ENCODE data around the gene RAPGEF2.
"Not testable (repeated sequence)": the region's sequence is repeated elsewhere in the genome, so short reads cannot be mapped to it uniquely, and the experiment has no call there.

The RAPGEF2 gene

DNA sequence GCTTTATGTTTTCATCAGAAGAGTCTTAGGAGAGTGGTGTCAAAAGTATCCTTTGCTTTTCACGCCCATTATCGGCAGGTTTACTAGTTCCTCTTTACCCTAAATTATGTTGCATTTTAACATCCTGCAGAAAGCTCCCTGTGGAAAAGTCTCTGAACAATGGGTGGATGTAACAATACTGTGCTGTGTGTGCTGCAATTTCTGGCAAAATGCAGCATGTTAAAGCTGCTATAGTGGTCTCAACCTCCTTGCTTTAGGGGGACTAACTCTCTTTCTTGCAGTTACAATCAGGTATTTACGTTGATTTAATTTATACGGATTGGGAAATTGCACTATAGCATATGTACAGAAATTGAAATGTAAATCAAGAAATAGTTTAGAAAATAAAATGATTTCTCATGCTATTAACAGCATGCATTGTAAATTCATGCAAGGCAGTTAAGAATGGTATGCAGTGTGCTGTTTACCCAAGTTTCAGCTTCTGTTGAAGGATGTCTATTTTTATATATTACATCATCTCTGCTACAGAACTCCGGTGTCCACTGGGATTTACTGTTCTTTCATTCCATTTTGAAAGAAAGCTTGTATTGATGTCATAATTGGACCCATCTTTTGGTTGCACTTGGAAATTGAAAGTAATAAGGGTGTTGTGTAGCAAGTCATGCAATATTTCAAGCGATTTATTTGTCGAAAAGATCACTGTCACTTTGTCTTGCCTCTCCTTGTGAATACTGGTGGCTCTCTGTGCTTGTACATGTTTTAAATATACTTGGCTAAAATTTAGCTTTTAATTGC is 145.7 kb downstream of the RAPGEF2 start:
- DNase-seq, result peak; percentile 47

- DNase-seq, result no peak
These were observed 148.0 kb downstream of the RAPGEF2 start for GRCh38 chr4:159250751-159251325.

GRCh38 chr4:159251580-159251979 is 148.7 kb downstream of the RAPGEF2 start:
- DNase-seq, result not testable (repeated sequence)

DNA sequence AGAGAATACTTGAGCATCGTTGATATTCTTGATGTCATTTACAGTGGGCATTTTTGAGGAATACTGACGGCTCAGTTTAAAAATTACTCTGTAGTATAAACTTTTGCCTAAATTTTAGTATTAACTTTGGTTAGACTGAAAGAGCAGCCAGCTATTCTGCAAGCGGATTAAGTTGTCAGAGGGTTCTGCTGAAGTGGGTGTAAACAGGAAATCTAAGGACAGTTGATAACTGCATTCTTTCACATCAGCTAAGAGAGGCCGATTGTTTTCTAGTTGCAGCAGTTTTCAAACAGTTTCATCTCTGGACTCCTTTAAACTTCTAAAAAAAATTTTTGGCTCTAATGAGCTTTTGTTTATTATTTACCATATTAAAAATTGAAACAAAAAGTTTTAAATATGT is 149.6 kb downstream of the RAPGEF2 start:
- no peak for DNase-seq

DNA sequence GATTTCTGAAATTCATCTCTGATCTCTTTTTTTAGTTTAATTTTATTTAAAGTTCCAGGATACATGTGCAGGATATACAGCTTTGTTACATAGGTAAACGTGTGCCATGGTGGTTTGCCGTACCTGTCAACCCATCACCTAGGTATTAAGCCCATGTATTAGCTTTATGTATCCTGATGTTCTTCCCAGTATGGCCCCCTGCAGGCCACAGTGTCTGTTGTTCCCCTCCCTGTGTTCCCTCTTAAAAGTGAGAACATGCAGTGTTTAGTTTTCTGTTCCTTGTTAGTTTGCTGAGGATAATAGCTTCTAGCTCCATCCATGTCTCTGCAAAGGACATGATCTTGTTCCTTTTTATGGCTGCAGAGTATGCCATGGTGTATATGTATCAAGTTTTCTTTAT is 153.2 kb downstream of the RAPGEF2 start:
- DNase-seq, result no peak

- DNase-seq, result no peak
These were observed 156.1 kb downstream of the RAPGEF2 start for GRCh38 chr4:159258889-159259560.

GRCh38 chr4:159264057-159264456 is 161.2 kb downstream of the RAPGEF2 start:
- no peak for DNase-seq

- DNase-seq, result no peak
These were observed 164.3 kb downstream of the RAPGEF2 start for GRCh38 chr4:159266981-159267868.

GRCh38 chr4:159267869-159268285 is 165.0 kb downstream of the RAPGEF2 start:
- no peak for DNase-seq

DNA sequence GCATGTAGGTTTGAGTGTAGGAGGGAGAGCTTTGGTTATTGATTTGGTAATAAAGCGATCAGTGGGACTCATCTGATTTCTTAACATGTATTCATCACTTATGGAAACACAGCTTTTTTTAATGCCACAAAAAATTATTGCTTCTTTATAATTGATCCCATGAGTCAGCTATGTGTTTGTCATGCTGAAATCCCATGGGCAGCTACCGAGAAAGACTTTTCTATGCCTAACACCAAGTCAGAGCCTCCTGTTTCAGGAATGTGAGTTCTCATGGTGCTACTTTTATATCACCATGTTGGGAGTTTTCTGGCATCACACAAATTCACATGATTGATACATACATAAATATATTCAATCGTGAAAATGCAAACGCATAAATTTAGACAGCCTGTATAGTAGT is 165.7 kb downstream of the RAPGEF2 start:
- no peak for DNase-seq

GRCh38 chr4:159269116-159269515 is 166.2 kb downstream of the RAPGEF2 start:
- DNase-seq, result no peak

GRCh38 chr4:159269956-159270355 is 167.1 kb downstream of the RAPGEF2 start:
- no peak for DNase-seq

DNA sequence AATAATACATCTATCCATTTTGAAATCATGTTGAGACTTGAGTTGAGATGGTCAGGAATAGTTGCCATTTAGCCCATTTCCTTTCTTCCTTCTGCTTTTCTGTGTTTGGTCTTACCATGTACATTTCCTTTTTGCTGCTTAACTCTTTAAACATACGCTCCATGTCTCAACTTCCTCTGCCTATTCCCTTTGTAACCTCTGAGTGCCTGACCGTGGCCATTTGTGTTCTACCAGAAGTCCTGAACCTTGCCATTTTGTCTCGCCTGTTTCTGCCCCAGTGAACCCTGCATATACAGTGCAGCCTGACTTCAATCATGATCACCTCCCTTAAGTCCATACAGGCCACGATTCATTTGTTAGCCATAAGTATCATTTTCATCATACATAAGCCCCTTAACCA is 169.0 kb downstream of the RAPGEF2 start:
- no peak for DNase-seq

DNA sequence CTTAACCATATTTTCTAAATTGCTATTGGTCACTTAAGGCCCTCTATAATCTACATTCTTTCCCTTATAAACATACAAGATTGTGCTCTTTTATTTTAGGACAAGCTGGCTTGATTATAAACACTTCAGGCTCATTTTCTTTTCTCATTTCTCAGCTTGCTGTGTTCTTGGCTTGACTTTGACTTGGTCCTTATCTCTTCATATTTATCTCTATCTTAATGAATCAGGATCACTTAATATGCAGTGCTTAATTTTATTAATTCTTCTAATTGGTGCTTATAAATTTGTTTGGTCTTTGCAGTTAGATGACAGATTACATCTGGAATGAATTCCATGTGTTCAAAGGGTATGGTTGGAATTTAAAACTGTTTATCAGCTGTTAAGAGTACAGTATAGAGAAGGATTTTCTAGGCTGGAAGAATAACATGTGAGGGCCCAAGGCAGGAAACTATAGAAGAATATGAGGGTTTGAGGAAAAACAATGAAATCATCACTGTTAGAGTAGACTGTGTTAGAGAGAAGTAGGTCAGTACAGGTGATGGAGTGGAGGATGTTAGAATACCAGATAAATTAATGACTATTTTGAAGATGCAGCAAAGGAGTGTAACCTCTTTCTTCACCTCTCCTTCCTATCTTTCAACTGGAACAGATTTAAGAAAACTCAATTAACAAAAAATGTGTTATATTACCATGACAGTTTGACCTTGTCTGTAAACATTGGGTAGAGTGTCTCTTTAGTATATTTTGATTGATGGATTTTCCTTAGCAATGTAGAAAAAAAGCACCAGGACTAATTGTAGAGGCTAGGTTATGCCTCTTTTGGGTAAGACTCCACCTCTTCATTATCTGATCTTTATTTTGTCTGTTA is 169.6 kb downstream of the RAPGEF2 start:
- DNase-seq, result no peak

DNA sequence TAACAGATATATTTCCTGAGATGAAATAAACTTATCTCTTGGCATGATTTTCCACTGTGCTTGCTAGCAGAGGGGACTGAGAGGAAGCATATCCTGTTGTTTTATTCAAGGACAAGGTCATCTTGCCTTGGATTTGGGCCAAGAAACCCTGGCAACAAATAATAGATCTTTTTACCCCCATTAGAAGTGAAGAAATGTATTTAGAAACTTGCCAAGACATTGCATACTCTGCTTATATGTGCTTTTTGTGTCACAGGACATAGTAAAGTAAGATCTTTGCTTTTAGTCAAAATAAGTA is 170.2 kb downstream of the RAPGEF2 start:
- DNase-seq, result no peak

- DNase-seq, result no peak
These were observed 171.0 kb downstream of the RAPGEF2 start for GRCh38 chr4:159273841-159274240.

DNA sequence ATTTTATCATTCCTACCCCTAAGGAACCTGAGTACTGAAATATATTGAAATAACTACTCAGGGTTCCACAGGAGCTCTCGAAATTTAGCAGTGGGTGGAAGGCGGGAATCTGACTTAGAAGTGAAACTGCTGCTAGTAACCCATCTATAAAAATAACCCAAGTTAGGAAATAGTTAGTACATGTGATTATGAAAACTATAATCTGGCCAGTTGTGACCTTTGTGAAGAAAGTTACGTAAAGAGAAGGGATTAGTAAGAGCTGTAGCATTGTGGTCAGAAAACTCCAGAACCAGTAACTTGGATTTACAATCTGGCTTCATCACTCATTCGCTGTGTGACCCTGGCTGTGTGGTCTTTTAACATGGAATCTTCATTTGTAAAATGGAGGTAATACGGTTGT is 175.5 kb downstream of the RAPGEF2 start:
- no peak for DNase-seq

- no peak for DNase-seq
These were observed 176.2 kb downstream of the RAPGEF2 start for GRCh38 chr4:159279084-159279483.

- DNase-seq, result no peak
These were observed 177.7 kb downstream of the RAPGEF2 start for GRCh38 chr4:159280442-159281172.

DNA sequence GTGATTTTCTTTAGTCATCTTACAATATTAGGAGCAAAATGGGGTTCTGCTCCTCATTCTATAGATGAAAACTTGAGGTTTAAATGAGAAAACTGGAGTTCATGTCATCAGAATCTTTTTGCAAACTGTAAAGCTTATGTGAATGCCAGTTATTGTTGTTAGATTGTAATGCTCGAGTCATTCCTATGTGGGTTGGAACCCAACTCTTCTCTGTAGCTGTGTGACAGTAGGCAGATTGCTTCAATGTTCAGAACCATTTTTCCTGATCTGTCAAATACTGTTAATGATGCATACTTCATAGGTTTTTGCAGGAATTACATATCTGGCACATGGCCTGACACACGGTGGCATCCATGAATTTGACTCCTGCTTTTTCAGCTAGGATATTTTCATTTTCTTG is 178.9 kb downstream of the RAPGEF2 start:
- no peak for DNase-seq

DNA sequence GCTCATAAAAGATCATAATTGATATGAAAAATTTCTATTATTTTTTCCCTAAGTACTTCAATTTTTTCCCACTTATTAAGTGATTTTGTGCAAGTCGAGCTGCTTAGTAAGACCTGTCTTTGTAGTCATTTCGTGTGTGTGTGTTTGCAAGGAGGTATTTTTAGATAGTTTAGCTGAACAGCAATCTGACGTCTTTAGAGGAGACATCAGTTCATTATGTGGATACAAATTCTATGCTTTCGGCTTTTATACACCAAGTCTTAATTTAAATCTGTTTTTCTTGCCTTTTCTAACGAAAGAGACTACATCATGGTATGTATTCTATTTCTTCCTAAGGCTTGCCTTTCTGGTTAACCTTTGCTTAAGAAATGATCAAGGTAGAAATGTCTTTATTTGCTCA is 179.4 kb downstream of the RAPGEF2 start:
- no peak for DNase-seq

GRCh38 chr4:159282944-159283343 is 180.1 kb downstream of the RAPGEF2 start:
- DNase-seq, result no peak

Measured in NCI-H2171 treated with DMSO at 0.1 percent for 48 hours (cell line).